ENCODE results near the gene NKAPL.

Gene NKAPL

GRCh38 chr6:28267695-28268059 lies 8.6 kb downstream of the NKAPL start:
- peak overlapping the region; percentile 73 for H3K4me3 ChIP-seq (ENCODE audit: low read depth, low read length)
- TF ChIP-seq, protein P1, sequence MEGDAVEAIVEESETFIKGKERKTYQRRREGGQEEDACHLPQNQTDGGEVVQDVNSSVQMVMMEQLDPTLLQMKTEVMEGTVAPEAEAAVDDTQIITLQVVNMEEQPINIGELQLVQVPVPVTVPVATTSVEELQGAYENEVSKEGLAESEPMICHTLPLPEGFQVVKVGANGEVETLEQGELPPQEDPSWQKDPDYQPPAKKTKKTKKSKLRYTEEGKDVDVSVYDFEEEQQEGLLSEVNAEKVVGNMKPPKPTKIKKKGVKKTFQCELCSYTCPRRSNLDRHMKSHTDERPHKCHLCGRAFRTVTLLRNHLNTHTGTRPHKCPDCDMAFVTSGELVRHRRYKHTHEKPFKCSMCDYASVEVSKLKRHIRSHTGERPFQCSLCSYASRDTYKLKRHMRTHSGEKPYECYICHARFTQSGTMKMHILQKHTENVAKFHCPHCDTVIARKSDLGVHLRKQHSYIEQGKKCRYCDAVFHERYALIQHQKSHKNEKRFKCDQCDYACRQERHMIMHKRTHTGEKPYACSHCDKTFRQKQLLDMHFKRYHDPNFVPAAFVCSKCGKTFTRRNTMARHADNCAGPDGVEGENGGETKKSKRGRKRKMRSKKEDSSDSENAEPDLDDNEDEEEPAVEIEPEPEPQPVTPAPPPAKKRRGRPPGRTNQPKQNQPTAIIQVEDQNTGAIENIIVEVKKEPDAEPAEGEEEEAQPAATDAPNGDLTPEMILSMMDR (IDR thresholded peaks at IDR 0.05; ENCODE audit: insufficient read depth, low read length, missing control alignments) = no peak
- DNase-seq (ENCODE audit: low read depth, low spot score) = no peak
- ChIA-PET POLR2A (interaction anchor here (0.5 to 2.1 kb wide), 7 partner anchors 13 to 458 kb away, joined by 3 to 17 read pairs (median 4); partner anchors contain the start of genes PGBD1, ZKSCAN4 and ZSCAN31), CTCF (interaction anchor here (0.7 to 2.0 kb wide), 6 partner anchors 12 to 115 kb away, joined by 3 to 11 read pairs (median 4); no protein-coding TSS in a partner anchor)

- peak; percentile 69 for DNase-seq (ENCODE audit: low read depth, low spot score)
- ChIA-PET POLR2A (interaction anchor here (0.5 to 1.1 kb wide), 4 partner anchors 12 to 1091 kb away, joined by 3 to 6 read pairs (median 4); partner anchors contain the start of genes PGBD1 and ZKSCAN4), CTCF (no interaction called here)
- TF ChIP-seq, protein P1 (IDR thresholded peaks at IDR 0.05; ENCODE audit: insufficient read depth, low read length, missing control alignments) = no peak
- H3K4me3 ChIP-seq (ENCODE audit: low read depth, low read length) = no peak overlapping the region
Observed at GRCh38 chr6:28269492-28269891, 10.4 kb downstream of the NKAPL start.

DNA sequence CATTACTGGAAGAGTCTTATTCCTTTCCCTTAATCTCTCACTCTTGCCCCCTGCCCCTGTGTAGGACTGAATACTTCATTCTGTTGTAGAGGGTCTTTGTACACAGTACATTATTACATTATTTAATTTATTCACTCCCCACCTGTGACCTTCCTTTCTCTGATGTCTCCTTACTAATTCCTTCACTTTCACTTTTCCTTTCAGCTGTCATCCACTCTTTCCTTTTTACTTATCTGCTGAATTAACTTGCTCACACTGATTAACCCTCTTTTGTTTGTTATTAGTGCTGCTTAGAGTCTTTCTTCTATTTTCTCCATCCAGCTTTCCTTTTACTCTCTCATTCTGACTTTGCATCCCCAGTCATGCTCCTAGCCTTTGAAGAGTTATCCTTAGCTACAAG lies 15.8 kb downstream of the NKAPL start:
- CTCF ChIA-PET = interaction anchor here (1.6 kb wide), 1 partner anchor 81 kb away, joined by 3 read pairs; no protein-coding TSS in a partner anchor
- H3K4me3 ChIP-seq (ENCODE audit: low read depth, low read length) = no peak overlapping the region
- POLR2A ChIA-PET = no interaction called here
- TF ChIP-seq, protein P1 (IDR thresholded peaks at IDR 0.05; ENCODE audit: insufficient read depth, low read length, missing control alignments) = no peak
- no peak for DNase-seq (ENCODE audit: low read depth, low spot score)

DNA sequence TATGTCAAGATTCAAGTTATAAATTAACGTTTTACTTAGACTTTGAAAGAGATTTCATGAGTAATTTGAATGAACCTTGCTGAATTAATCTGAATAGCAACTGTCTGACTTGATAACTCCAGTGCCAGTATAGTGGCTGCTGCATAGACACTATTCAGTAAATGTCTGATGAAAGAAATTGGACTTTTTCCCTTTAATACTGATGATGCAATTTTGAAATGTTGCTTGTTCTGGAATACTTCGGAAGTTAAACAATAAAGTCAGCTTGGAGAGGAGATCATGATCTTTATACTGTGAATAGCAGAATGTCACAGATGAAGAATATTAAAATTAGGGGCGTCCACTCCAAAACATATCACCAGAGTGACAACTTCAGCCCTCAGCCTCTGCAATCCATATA lies 18.6 kb downstream of the NKAPL start:
- DNase-seq (ENCODE audit: low read depth, low spot score) = no peak
- POLR2A ChIA-PET = no interaction called here
- CTCF ChIA-PET = no interaction called here

GRCh38 chr6:28280595-28281287 lies 21.6 kb downstream of the NKAPL start:
- CTCF ChIA-PET = interaction anchor here (0.9 to 1.6 kb wide), 4 partner anchors 9 to 13 kb away, joined by 3 to 4 read pairs (median 3); no protein-coding TSS in a partner anchor
- DNase-seq (ENCODE audit: low read depth, low spot score) = no peak

More for the DNA sequence above, 18.6 kb downstream of the NKAPL start:
- H3K4me3 ChIP-seq (ENCODE audit: low read depth, low read length) = no peak overlapping the region
- TF ChIP-seq, protein P1 (IDR thresholded peaks at IDR 0.05; ENCODE audit: insufficient read depth, low read length, missing control alignments) = no peak

More at GRCh38 chr6:28280595-28281287, 21.6 kb downstream of the NKAPL start:
- TF ChIP-seq, protein P1 (IDR thresholded peaks at IDR 0.05; ENCODE audit: insufficient read depth, low read length, missing control alignments) = no peak
- peak overlapping the region; percentile 71 for H3K4me3 ChIP-seq (ENCODE audit: low read depth, low read length)
- POLR2A ChIA-PET = interaction anchor here (0.7 to 1.8 kb wide), 4 partner anchors 11 to 75 kb away, joined by 3 to 11 read pairs (median 6); partner anchors contain the start of genes ZKSCAN4 and ZSCAN26

All from AG04449 (cell line).